ENCODE measurements around the gene ADCY1.

Gene ADCY1

GRCh38 chr7:45655539-45655938 is 81.4 kb downstream of the ADCY1 start:
- Histone ChIP-seq H2BK5ac (ENCODE audit: low read length) (no peak overlapping the region), H4K5ac (ENCODE audit: low read length) (no peak overlapping the region), H2AK5ac (ENCODE audit: low read length) (no peak overlapping the region), H3K4ac (ENCODE audit: low read depth, low read length) (no peak overlapping the region), H3K27ac (ENCODE audit: low read depth, low read length) (no peak overlapping the region), H2BK15ac (replicated peaks; ENCODE audit: low read depth) (no peak overlapping the region), H3K79me2 (ENCODE audit: control insufficient read depth, insufficient read depth, low read length) (no peaks in the 10 kb centered on the region), H2BK120ac (ENCODE audit: low read depth, low read length) (no peak overlapping the region), H3K4me2 (ENCODE audit: low read length) (no peak overlapping the region), H3K36me3 (ENCODE audit: control insufficient read depth, insufficient read depth, low read length) (no peaks in the 10 kb centered on the region), H3K27me3 (ENCODE audit: insufficient read depth, low read length, poor library complexity) (no peaks in the 10 kb centered on the region), H4K8ac (ENCODE audit: low read depth, low read length) (no peak overlapping the region), H3K18ac (ENCODE audit: low read length) (no peak overlapping the region), H3K56ac (ENCODE audit: low read length) (no peak overlapping the region), H3K9ac (ENCODE audit: low read length) (no peak overlapping the region), H3K79me1 (ENCODE audit: low read length) (no peaks in the 10 kb centered on the region), H3K4me1 (ENCODE audit: control insufficient read depth, low read depth, low read length) (no peaks in the 10 kb centered on the region), H3K23ac (ENCODE audit: low read length) (no peak overlapping the region), H3K4me3 (ENCODE audit: low read length) (no peak overlapping the region)
- DNase-seq: no peak
- WGBS (ENCODE audit: extremely low coverage, insufficient coverage, low lambda C conversion rate): no CpG with 5 or more reads among the region's 10 CpGs

- DNase-seq: no peak
- H2AK5ac ChIP-seq (ENCODE audit: low read length): no peak overlapping the region
- no peak overlapping the region for H3K23ac ChIP-seq (ENCODE audit: low read length)
- H3K56ac ChIP-seq (ENCODE audit: low read length): no peak overlapping the region
- H3K4me2 ChIP-seq (ENCODE audit: low read length): no peak overlapping the region
- WGBS (ENCODE audit: extremely low coverage, insufficient coverage, low lambda C conversion rate): no CpG with 5 or more reads among the region's 2 CpGs
- H3K4ac ChIP-seq (ENCODE audit: low read depth, low read length): no peak overlapping the region
- no peak overlapping the region for H2BK15ac ChIP-seq (replicated peaks; ENCODE audit: low read depth)
- no peak overlapping the region for H3K18ac ChIP-seq (ENCODE audit: low read length)
- H2BK5ac ChIP-seq (ENCODE audit: low read length): no peak overlapping the region
- no peak overlapping the region for H4K5ac ChIP-seq (ENCODE audit: low read length)
- no peak overlapping the region for H2BK120ac ChIP-seq (ENCODE audit: low read depth, low read length)
- no peaks in the 10 kb centered on the region for H3K4me1 ChIP-seq (ENCODE audit: control insufficient read depth, low read depth, low read length)
- H3K36me3 ChIP-seq (ENCODE audit: control insufficient read depth, insufficient read depth, low read length): no peaks in the 10 kb centered on the region
- no peaks in the 10 kb centered on the region for H3K27me3 ChIP-seq (ENCODE audit: insufficient read depth, low read length, poor library complexity)
- H3K4me3 ChIP-seq (ENCODE audit: low read length): no peak overlapping the region
- H3K79me2 ChIP-seq (ENCODE audit: control insufficient read depth, insufficient read depth, low read length): no peaks in the 10 kb centered on the region
- no peak overlapping the region for H3K9ac ChIP-seq (ENCODE audit: low read length)
- no peaks in the 10 kb centered on the region for H3K79me1 ChIP-seq (ENCODE audit: low read length)
- H4K8ac ChIP-seq (ENCODE audit: low read depth, low read length): no peak overlapping the region
- no peak overlapping the region for H3K27ac ChIP-seq (ENCODE audit: low read depth, low read length)
Measured at GRCh38 chr7:45656431-45656830, 82.3 kb downstream of the ADCY1 start.

GRCh38 chr7:45657136-45657889 is 83.1 kb downstream of the ADCY1 start:
- Histone ChIP-seq H2AK5ac (ENCODE audit: low read length) (no peak overlapping the region), H3K4me3 (ENCODE audit: low read length) (no peak overlapping the region), H3K79me2 (ENCODE audit: control insufficient read depth, insufficient read depth, low read length) (no peaks in the 10 kb centered on the region), H3K79me1 (ENCODE audit: low read length) (no peaks in the 10 kb centered on the region), H3K36me3 (ENCODE audit: control insufficient read depth, insufficient read depth, low read length) (no peaks in the 10 kb centered on the region), H3K23ac (ENCODE audit: low read length) (no peak overlapping the region), H3K27ac (ENCODE audit: low read depth, low read length) (no peak overlapping the region), H3K9ac (ENCODE audit: low read length) (no peak overlapping the region), H3K27me3 (ENCODE audit: insufficient read depth, low read length, poor library complexity) (no peaks in the 10 kb centered on the region), H4K8ac (ENCODE audit: low read depth, low read length) (no peak overlapping the region), H3K18ac (ENCODE audit: low read length) (no peak overlapping the region), H3K56ac (ENCODE audit: low read length) (no peak overlapping the region), H3K4me2 (ENCODE audit: low read length) (no peak overlapping the region), H4K5ac (ENCODE audit: low read length) (no peak overlapping the region), H2BK5ac (ENCODE audit: low read length) (no peak overlapping the region), H2BK15ac (replicated peaks; ENCODE audit: low read depth) (no peak overlapping the region), H3K4ac (ENCODE audit: low read depth, low read length) (no peak overlapping the region), H3K4me1 (ENCODE audit: control insufficient read depth, low read depth, low read length) (no peaks in the 10 kb centered on the region), H2BK120ac (ENCODE audit: low read depth, low read length) (no peak overlapping the region)
- WGBS (ENCODE audit: extremely low coverage, insufficient coverage, low lambda C conversion rate): no CpG with 5 or more reads among the region's 11 CpGs
- no peak for DNase-seq

GRCh38 chr7:45657890-45658715 is 83.9 kb downstream of the ADCY1 start:
- Histone ChIP-seq H3K27me3 (ENCODE audit: insufficient read depth, low read length, poor library complexity) (no peaks in the 10 kb centered on the region), H3K27ac (ENCODE audit: low read depth, low read length) (no peak overlapping the region), H3K56ac (ENCODE audit: low read length) (no peak overlapping the region), H3K4me3 (ENCODE audit: low read length) (no peak overlapping the region), H3K9ac (ENCODE audit: low read length) (no peak overlapping the region), H3K79me2 (ENCODE audit: control insufficient read depth, insufficient read depth, low read length) (no peaks in the 10 kb centered on the region), H4K5ac (ENCODE audit: low read length) (no peak overlapping the region), H4K8ac (ENCODE audit: low read depth, low read length) (no peak overlapping the region), H3K4me2 (ENCODE audit: low read length) (no peak overlapping the region), H2BK5ac (ENCODE audit: low read length) (no peak overlapping the region), H3K4me1 (ENCODE audit: control insufficient read depth, low read depth, low read length) (no peaks in the 10 kb centered on the region), H3K18ac (ENCODE audit: low read length) (no peak overlapping the region), H3K23ac (ENCODE audit: low read length) (no peak overlapping the region), H2BK15ac (replicated peaks; ENCODE audit: low read depth) (no peak overlapping the region), H3K79me1 (ENCODE audit: low read length) (no peaks in the 10 kb centered on the region), H3K4ac (ENCODE audit: low read depth, low read length) (no peak overlapping the region), H2AK5ac (ENCODE audit: low read length) (no peak overlapping the region), H3K36me3 (ENCODE audit: control insufficient read depth, insufficient read depth, low read length) (no peaks in the 10 kb centered on the region), H2BK120ac (ENCODE audit: low read depth, low read length) (no peak overlapping the region)
- DNase-seq: no peak
- no CpG with 5 or more reads among the region's 11 CpGs for WGBS (ENCODE audit: extremely low coverage, insufficient coverage, low lambda C conversion rate)

GRCh38 chr7:45658716-45659495 is 84.7 kb downstream of the ADCY1 start:
- no peaks in the 10 kb centered on the region for H3K4me1 ChIP-seq (ENCODE audit: control insufficient read depth, low read depth, low read length)
- no CpG with 5 or more reads among the region's 16 CpGs for WGBS (ENCODE audit: extremely low coverage, insufficient coverage, low lambda C conversion rate)

More at GRCh38 chr7:45658716-45659495, 84.7 kb downstream of the ADCY1 start:
- H2BK15ac ChIP-seq (replicated peaks; ENCODE audit: low read depth): no peak overlapping the region
- H3K23ac ChIP-seq (ENCODE audit: low read length): no peak overlapping the region
- H2BK120ac ChIP-seq (ENCODE audit: low read depth, low read length): no peak overlapping the region
- no peak overlapping the region for H3K27ac ChIP-seq (ENCODE audit: low read depth, low read length)
- H2AK5ac ChIP-seq (ENCODE audit: low read length): no peak overlapping the region
- no peak overlapping the region for H3K9ac ChIP-seq (ENCODE audit: low read length)
- no peaks in the 10 kb centered on the region for H3K27me3 ChIP-seq (ENCODE audit: insufficient read depth, low read length, poor library complexity)
- H3K36me3 ChIP-seq (ENCODE audit: control insufficient read depth, insufficient read depth, low read length): no peaks in the 10 kb centered on the region
- no peak overlapping the region for H2BK5ac ChIP-seq (ENCODE audit: low read length)
- no peak overlapping the region for H4K5ac ChIP-seq (ENCODE audit: low read length)
- no peaks in the 10 kb centered on the region for H3K79me2 ChIP-seq (ENCODE audit: control insufficient read depth, insufficient read depth, low read length)
- H3K56ac ChIP-seq (ENCODE audit: low read length): no peak overlapping the region
- H3K18ac ChIP-seq (ENCODE audit: low read length): no peak overlapping the region
- DNase-seq: no peak
- H4K8ac ChIP-seq (ENCODE audit: low read depth, low read length): no peak overlapping the region
- no peak overlapping the region for H3K4me2 ChIP-seq (ENCODE audit: low read length)
- H3K79me1 ChIP-seq (ENCODE audit: low read length): no peaks in the 10 kb centered on the region
- H3K4ac ChIP-seq (ENCODE audit: low read depth, low read length): no peak overlapping the region
- H3K4me3 ChIP-seq (ENCODE audit: low read length): no peak overlapping the region

All from mesendoderm (in vitro differentiated cells).